ENCODE data around the gene CYB5B.

DNA sequence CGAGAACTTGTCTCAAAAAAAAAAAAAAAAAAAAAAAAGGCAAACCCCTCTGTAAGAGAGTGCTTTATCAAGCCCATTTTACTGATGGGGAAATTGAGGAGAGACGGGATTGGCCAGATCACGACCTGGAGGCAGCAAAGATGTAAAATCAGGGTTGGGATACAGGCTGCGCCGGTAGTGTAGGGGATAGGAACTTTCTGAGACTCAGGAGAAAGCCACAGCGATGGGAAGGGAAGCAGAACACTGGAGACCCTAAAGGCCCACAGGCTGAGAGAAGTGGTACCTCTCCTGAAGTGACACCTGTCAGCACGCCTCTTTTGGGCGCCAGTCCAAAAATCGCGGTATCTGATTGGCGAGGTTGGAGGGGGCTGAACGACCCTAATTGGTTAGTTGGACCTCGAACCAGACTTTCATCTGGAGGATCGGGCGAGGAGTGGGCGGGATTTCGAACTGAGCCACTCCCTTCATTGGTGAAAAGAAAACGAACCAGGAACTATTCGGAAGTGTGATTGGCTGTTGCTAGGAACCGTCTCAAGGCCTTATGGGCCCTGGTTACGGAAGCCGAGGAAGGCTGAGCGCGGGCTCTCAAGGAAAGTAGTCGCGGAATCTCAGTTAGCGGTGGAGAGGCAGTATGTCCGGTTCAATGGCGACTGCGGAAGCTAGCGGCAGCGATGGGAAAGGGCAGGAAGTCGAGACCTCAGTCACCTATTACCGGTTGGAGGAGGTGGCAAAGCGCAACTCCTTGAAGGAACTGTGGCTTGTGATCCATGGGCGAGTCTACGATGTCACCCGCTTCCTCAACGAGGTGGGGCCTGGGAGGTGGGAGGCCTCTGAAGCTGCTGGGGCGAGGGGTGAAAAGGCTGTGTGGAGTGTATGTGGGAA, at the start of gene CYB5B:
- TF ChIP-seq CTCF (IDR thresholded peaks at IDR 0.05; ENCODE audit: extremely low read depth in 1 of 2, insufficient read depth in 1 of 2, low read depth in 1 of 2, low read length in 2 of 2) (no peak), POLR2AphosphoS5 (IDR thresholded peaks at IDR 0.05; ENCODE audit: insufficient read depth, low read depth, low read length) (peak; percentile 96), JUN (IDR thresholded peaks at IDR 0.05; ENCODE audit: borderline replicate concordance, insufficient read depth, insufficient read length, low read depth) (no peak), POLR2A (IDR thresholded peaks at IDR 0.05; ENCODE audit: low read depth, low read length) (peak; percentile 90), EZH2 (IDR thresholded peaks at IDR 0.05; ENCODE audit: borderline replicate concordance, low read depth, low read length, severe bottlenecking) (no peak)

All from endothelial cell of umbilical vein (primary cell).